GM12864 (cell line): ENCODE data around the gene EEFSEC.

Source experiments
- DNase-seq: peaks from one replicate; pipeline ENCODE4 v3.0.0-alpha.2; 2011; ENCODE audit warnings: low read depth
- H3K4me3 ChIP-seq: 2 replicates; pipeline ENCODE4 v1.5.1; 2011; ENCODE audit warnings: mild to moderate bottlenecking, low read depth, low read length, control low read depth
- TF ChIP-seq, protein P1 (sequence below): IDR thresholded peaks from 2 replicates; pipeline ENCODE4 v1.5.1; 2011; ENCODE audit warnings: low read depth, mild to moderate bottlenecking, moderate library complexity, low read length, control low read depth, inconsistent platforms; ENCODE audit errors: missing control alignments

Gene EEFSEC

DNA sequence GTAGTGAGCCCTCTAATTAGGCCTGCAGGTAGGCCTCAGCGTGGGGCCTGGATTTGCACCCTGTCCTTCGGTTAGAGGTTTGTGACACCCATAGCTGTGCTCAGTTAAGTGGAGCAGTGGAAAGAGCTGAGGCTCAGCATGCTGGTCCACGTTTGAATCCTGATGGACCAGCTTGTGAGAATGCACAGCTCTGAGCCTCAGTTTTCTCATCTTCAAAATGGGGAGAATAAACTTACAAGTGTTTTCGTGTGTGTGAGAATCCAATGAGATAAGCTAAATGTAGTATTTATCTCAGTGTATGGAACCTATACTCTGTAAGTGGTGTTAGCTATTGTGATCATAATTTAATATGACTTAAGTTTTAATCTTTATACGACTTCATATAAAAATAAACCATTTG lies 22.5 kb downstream of the EEFSEC start:
- no peak overlapping the region for H3K4me3 ChIP-seq
- no peak for DNase-seq
- TF ChIP-seq, protein P1, sequence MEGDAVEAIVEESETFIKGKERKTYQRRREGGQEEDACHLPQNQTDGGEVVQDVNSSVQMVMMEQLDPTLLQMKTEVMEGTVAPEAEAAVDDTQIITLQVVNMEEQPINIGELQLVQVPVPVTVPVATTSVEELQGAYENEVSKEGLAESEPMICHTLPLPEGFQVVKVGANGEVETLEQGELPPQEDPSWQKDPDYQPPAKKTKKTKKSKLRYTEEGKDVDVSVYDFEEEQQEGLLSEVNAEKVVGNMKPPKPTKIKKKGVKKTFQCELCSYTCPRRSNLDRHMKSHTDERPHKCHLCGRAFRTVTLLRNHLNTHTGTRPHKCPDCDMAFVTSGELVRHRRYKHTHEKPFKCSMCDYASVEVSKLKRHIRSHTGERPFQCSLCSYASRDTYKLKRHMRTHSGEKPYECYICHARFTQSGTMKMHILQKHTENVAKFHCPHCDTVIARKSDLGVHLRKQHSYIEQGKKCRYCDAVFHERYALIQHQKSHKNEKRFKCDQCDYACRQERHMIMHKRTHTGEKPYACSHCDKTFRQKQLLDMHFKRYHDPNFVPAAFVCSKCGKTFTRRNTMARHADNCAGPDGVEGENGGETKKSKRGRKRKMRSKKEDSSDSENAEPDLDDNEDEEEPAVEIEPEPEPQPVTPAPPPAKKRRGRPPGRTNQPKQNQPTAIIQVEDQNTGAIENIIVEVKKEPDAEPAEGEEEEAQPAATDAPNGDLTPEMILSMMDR, result no peak

DNA sequence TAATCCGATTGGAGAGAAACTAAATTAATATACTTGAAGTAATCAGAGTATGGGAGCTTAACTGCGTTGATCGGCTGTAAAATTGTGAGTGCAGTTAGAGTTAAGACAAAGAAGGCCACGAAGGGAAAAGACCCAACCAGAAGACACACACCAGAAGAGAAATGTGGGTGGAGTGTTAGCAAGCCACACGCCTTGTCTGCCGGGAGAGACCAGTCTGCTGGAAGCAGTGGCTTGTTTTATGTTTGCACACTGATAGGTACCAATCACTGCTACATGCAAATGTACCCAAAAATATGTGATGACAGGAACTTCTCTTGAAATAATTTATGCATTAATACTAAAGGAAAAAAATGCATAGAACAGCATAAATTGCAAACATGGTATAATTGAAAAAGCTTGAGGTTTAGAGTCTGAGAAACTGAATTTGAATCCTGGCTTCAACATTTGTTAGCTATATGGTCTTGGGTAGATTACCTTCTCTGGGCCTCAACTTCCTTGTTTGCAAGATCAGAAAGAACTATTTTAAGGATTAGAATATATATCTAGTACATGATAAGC lies 23.1 kb downstream of the EEFSEC start:
- no peak overlapping the region for H3K4me3 ChIP-seq
- TF ChIP-seq, protein P1, result no peak
- DNase-seq, result no peak

DNA sequence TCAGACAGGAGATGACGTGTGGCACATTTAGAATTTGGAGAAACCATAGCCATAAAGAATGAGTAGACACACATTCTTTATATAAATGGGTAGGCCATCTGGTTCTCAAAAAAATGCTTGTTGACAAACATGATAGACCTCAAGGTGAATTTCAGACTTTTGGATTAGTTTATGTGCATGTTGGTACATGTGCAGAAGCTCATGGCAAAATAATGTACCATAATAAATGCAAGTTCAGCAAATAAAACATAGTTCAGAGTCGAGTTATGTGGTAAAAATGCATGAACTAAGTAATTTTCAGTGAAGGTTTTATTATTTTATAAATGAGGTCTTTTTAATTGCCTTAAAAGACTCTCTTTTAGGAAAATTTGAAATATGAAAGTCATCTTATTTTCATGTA lies 24.6 kb downstream of the EEFSEC start:
- no peak for DNase-seq
- H3K4me3 ChIP-seq, result no peak overlapping the region
- TF ChIP-seq, protein P1, result no peak

DNA sequence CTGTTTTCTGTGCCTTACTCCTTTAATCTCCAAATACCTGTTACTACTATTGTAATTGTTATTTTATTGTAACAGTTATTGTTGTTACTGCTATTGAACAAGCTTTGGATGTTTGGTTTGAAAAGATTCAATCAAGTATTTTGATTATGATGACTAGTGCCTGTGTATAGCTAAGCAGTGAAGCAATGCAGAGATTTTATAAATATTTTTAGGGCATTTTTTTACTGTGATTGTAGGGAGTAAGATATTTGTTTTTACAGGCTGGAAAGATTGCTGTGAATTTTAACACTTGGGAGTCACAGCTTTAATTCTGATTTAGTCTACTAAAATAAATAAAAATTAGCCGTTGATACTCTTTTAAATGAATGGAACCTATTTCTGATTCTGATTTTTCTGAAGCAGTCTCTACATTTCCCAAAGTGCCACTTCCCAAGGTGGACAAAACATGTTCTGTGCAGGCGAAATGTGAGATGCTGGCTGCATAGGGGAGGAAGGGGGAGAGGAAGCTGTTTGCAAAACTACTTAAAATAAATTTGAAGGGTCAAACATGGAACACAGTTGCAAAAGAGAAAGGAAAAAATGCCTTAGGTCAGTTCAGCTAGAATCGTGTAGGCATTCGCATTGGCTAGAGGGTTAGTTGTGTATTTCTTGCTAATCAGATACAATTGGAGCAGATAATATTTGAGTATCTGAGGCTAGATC lies 25.7 kb downstream of the EEFSEC start:
- H3K4me3 ChIP-seq, result no peak overlapping the region
- TF ChIP-seq, protein P1, result no peak
- no peak for DNase-seq

DNA sequence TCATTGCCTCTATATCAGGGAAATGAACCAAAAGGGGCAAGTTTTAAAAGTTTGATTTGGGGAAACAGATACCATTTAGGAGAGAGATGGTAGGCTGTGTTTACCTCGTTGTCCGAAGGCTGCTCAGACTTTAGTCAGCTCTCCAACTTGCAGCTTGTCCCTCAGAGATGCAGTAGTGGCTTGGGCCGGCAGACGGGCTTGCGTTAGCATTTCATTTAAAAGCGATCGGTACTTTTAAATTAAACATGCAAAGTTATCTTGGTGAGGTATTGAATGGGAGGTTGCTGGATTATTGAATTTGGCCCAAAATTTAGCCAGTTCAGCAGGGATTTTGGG lies 26.2 kb downstream of the EEFSEC start:
- TF ChIP-seq, protein P1, result no peak
- no peak overlapping the region for H3K4me3 ChIP-seq
- no peak for DNase-seq

DNA sequence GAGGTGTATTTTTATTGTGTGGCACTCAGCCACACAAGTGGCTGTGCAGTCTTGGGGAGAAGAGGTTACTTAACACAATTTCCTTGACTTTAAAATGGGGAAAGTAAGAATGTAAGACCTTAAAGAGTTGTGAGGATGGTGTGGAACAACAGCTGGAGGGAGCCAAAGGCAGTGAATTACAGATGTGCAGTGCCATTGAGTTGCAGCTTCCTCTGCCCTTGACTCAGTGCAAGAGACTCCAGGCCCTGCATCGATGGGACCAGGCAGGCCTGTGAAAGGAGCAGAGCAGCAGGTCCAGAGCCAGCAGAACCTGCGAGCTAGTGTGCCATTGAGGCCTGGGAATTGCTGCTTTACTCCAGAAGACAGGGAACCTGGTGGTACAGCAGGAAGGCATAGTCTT lies 27.2 kb downstream of the EEFSEC start:
- TF ChIP-seq, protein P1, result no peak
- no peak overlapping the region for H3K4me3 ChIP-seq
- DNase-seq, result no peak

DNA sequence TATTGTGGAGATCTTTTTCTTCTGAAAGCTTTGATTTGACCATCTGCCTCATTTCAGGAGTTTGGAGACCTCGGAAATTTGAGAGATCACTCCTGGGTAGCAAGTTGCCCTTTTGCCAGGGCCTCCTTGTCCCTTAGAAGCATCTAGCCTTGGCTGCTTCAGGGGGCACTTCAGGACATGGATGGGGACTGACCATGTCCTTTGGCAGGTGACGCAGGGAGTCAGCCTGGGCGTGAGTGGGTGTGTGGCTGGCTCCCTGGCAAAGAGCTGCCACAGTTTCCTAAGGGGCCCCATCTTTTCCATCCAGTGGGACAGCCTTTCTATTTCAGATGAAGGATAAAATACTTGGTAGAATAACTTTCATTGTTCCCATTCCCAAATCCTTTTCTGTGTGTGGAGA lies 27.6 kb downstream of the EEFSEC start:
- no peak for DNase-seq
- H3K4me3 ChIP-seq, result no peak overlapping the region
- TF ChIP-seq, protein P1, result no peak
